GM21737 (cell line): ENCODE measurements around the gene BIN2.
"Not testable (repeated sequence)": the region's sequence is repeated elsewhere in the genome, so short reads cannot be mapped to it uniquely, and the experiment has no call there.

Source experiments
- ATAC-seq: cut with Tn5 transposase; IDR thresholded peaks from one replicate; pipeline ENCODE4 v1.9.1; 2021; ENCODE audit warnings: mild to moderate bottlenecking, moderate library complexity; ENCODE audit not compliant: unreplicated experiment

The BIN2 gene

DNA sequence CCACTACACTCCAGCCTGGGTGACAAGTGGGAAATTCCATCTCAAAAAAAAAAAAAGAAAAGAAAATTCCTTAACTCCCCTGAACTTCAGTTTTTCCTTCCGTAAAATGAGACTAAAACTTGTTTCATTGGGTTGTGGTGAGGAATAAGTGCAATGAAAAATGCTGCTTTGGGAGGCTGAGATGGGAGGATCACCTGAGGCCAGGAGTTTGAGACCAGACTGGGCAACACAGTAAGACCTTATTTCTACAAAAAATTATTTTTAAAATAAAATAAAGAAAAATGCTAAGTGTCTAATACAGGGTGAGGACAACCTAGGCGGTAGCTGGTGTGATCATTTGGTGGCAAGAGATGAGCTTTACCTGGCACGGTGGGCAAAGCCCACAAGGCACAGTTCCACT is 60.6 kb downstream of the BIN2 start:
- no peak for ATAC-seq

GRCh38 chr12:51262758-51263177 is 61.2 kb downstream of the BIN2 start:
- no peak for ATAC-seq

DNA sequence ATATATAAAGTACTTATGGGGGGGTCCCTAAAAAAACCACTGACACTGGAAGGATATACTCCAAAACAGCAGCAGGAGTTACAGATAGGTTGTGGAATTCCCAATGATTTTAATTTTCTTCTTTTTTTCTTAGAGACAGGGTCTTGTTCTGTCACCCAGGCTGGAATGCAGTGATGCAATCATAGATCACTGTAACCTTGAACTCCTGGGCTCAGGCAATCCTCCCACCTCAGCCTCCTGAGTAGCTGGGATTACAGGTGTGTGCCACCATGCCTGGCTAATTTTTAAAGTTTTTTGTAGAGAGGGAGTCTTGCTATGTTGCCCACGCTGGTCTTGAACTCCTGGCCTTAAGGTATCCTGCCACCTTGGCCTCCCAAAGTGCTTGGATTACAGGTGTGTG is 64.4 kb downstream of the BIN2 start:
- not testable (repeated sequence) for ATAC-seq

- ATAC-seq, result no peak
These were observed 69.4 kb downstream of the BIN2 start for GRCh38 chr12:51254536-51254935.

GRCh38 chr12:51253276-51253675 is 70.7 kb downstream of the BIN2 start:
- no peak for ATAC-seq

- ATAC-seq, result no peak
These were observed 76.3 kb downstream of the BIN2 start for GRCh38 chr12:51247523-51248206.

DNA sequence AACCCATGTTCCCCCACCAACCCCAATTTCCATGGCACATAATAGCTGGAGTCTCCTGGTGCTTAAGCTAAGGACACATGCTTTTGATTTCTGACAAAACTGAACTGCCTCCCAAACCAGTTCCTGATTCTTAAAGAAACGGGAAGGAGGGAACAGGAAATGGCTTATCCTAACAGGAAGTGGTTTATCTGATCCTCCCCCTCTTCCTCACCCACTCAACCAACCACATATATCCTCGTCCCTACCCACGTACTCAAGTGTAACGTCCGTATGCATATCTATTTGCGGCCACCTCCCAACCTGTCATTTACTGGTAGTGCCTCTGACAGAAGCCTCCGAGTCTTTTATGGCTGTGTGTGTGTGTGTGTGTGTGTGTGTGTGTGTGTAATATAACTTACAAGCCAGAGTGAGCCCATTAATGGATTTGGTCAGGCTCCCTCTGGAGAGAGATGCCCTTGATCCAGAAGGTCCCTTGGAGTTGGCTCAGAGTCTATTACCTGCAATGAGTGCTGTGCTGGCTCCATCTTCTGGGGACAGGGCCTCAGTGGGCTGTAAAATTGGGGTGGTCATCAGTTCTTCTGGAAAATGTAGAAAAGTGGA is 77.6 kb downstream of the BIN2 start:
- no peak for ATAC-seq

DNA sequence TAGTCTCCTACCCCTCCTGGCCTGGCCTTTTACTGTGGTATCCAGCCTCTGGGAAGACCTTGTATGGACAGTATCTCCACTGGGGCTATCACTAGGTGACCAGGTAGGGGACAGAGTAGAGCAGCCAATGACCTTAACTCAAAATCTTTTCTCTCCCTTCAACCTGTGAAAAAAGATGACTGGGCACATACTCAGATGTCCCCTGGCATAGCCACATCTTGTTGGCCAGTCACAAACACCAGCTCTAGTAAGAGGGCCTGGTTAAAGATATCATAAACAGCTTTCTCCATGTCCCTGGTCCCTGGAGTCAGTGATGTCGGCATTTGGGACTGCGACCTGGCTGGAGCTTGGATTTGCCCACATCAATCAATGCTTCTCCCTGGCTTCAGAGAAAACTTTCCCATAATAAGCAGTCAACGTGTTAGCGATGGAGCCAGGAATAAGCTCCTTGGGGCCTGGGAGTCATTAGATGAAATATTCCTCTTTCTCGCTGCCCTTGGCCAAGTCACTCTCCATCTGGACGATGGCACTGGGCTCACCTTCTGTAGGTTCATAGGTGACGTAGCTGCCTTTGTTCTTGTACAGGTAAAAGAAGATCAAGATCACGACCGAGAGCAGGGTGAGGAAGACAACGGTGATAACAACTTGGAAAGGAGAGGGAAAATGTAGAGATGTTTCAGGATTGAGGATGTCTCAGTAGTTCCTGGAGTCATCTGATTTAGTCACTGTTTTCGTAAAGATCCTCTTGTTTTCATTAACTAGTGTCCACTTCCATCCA is 78.3 kb downstream of the BIN2 start:
- ATAC-seq, result no peak

GRCh38 chr12:51244269-51244668 is 79.7 kb downstream of the BIN2 start:
- no peak for ATAC-seq

GRCh38 chr12:51242876-51243275 is 81.1 kb downstream of the BIN2 start:
- ATAC-seq, result no peak

DNA sequence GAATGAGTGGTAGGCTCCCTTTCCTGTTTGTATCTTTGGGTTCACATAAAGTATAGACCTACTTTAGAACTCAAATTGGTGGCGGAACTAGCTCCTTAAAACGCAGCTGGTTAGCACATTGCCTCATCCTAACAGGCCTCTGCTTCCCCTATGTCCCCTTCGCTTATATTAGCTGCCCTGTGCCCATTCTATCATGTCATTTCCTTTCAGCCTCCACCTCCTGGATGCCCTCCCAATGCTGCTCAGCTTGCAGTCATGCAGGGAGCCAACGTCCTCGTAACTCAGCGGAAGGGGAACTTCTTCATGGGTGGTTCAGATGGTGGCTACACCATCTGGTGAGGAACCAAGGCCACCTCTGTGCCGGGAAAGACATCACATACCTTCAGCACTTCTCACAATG is 81.9 kb downstream of the BIN2 start:
- no peak for ATAC-seq

DNA sequence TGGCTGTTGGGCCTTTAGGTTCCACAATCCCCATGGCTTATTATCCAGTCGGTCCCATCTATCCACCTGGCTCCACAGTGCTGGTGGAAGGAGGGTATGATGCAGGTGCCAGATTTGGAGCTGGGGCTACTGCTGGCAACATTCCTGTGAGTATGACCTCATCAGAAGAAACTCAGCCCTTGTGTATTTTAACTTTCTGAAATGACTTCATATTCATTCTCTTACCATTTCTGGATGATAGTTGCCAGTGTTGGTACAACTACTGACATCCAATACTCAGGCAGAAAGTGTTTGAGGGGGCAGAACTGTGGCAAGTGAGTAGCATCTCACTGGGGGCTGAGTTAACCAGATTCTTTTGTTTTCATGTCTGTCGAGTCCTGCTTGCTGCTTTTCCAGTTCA is 83.0 kb downstream of the BIN2 start:
- ATAC-seq, result no peak

- ATAC-seq, result peak; percentile 82
These were observed 85.3 kb downstream of the BIN2 start, which contains the start of gene DAZAP2 for GRCh38 chr12:51238510-51239334. Gene DAZAP2 (plus strand): TSS chr12:51238826. CDS start chr12:51238908, 82 bp downstream.

DNA sequence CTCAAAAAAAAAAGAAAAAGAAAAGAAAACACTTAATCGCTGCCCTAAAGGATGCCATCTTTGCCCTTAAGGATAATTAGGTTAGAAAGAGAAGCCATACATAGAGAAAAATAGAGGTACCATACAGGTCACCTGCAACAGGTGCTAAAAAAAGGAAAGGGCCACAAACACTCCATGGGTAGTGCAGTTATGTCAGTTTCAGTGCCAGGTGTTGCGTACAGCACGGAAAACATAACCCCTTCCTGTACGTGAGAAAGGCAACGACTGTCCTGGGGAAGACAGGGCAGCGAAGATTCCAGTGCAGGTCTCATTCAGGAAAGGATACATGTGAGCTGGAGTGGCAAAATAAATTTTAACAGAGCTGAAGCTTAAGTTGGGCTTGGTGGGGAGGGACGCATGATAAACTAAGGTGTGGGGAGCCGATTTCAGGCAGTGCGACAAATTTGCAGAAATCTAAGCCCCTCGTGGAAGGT is 85.9 kb downstream of the BIN2 start:
- no peak for ATAC-seq

DNA sequence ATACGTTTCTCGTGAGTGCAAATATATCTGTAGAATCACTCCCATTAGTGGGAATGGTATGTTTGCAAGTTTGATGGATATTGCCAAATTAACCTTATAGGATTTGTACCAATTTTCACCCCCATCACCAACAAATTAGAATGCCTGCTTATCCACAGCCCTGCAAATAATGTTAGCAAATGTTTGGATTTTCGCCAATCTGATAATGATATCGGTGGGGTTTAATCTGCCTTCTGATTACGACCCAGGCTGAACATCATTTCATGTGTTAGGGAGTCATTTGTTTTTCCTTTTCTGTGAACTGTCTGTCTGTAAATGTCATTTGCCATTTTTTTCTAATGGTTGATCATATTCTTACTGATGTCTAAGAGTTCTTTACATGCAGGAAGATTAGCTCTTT is 89.4 kb downstream of the BIN2 start:
- no peak for ATAC-seq

DNA sequence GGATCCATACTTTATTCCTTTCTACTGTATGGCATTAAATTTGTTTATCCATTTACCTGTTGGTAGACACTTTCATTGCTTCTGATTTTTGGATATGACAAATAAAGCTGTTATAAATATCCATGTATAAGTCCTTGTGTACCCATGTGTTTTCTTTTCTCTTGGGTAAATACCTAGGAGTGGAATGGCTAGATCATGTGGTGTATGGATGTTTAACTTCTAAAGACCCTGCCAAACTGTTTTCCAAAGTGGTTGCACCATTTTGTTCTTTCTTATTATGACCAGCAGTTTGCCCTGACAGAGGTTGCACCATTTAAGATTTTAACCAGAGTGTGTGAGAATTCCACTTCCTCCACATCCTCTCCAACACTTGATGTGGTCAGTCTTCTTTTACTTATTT is 91.3 kb downstream of the BIN2 start:
- ATAC-seq, result no peak
